HCT116 (cell line): ENCODE data around the gene FANCM. TPM values are rescaled to one million over a fixed set of nuclear protein-coding genes. Genes with fewer than 3 reads are reported as not detected.

Source experiments
- ATAC-seq: fragments of 200-7000 bp; cut with Tn5 transposase; 2 replicates; pipeline ENCODE4 v1.9.1; 2020; ENCODE audit warnings: mild to moderate bottlenecking, moderate library complexity
- BruUV-seq: library from RNA; stranded (reverse); fragments of 400-500 nt; replicated peaks from 2 replicates; lab custom pipeline; 2021; lab: Mats Ljungman, UMichigan
- CTCF ChIA-PET: fragments of 300-600 bp; sonication (Branson Sonifier 250); formaldehyde crosslinking; loops from one replicate; lab custom pipeline; 2021; ENCODE audit warnings: antibody characterized with exemption; lab: Charles Lee
- POLR2A ChIA-PET: fragments of 300-600, 350-600 bp; sonication (Branson Sonifier 250); formaldehyde crosslinking; loops from one replicate; lab custom pipeline; 2021; ENCODE audit warnings: antibody characterized with exemption; lab: Charles Lee
- RAD21 ChIA-PET, 2 experiments: fragments of 300-600 bp; sonication (Branson Sonifier 250); formaldehyde crosslinking; loops; one replicate each; lab custom pipeline; 2023; ENCODE audit warnings: low total read pairs in 2 of 2; ENCODE audit not compliant: uncharacterized antibody in 2 of 2, unreplicated experiment in 2 of 2, low non-redundant PET in 1 of 2; lab: Charles Lee
- DNase-seq: peaks from one replicate; pipeline ENCODE4 v3.0.0-alpha.2; 2010; ENCODE audit warnings: low read depth, low spot score
- H2AFZ ChIP-seq: fragments of 200-600 bp; shearing (Covaris generic), sonication (generic); 2 replicates; pipeline ENCODE4 v1.6.1; 2017; ENCODE audit warnings: low read depth, mixed run types, mixed read lengths, antibody characterized with exemption, low read length; ENCODE audit not compliant: poor library complexity, severe bottlenecking
- H3K27ac ChIP-seq: 2 replicates; pipeline ENCODE4 v1.5.1; 2012; ENCODE audit warnings: low read depth, low read length
- H3K27me3 ChIP-seq: fragments of 200-600 bp; sonication (generic); 2 replicates; pipeline ENCODE4 v1.6.1; 2016; ENCODE audit warnings: mixed run types, low read length, mixed read lengths; ENCODE audit not compliant: insufficient read depth
- H3K36me3 ChIP-seq, 2 experiments: fragments of 200-500 bp in 1 of 2; fragments of 200-600 bp in 1 of 2; sonication (Bioruptor generic) in 1 of 2; sonication (generic) in 1 of 2; 2 replicates each; pipeline versions ENCODE4 v1.5.1 to v1.6.1; 2014 to 2016; ENCODE audit warnings: low read length in 2 of 2, inconsistent platforms in 1 of 2, mixed read lengths in 1 of 2, mixed run types in 1 of 2; ENCODE audit not compliant: insufficient read depth in 2 of 2, control insufficient read depth in 1 of 2
- H3K4me1 ChIP-seq, 2 experiments: fragments of 200-600 bp in 1 of 2; sonication (generic) in 1 of 2; 2 replicates each; pipeline versions ENCODE4 v1.5.1 to v1.6.1; 2012 to 2017; ENCODE audit warnings: low read length in 2 of 2, inconsistent platforms in 1 of 2, mild to moderate bottlenecking in 1 of 2, mixed read lengths in 1 of 2, mixed run types in 1 of 2, moderate library complexity in 1 of 2; ENCODE audit not compliant: insufficient read depth in 2 of 2, control insufficient read depth in 1 of 2
- H3K4me2 ChIP-seq: fragments of 200-600 bp; sonication (generic); 2 replicates; pipeline ENCODE4 v1.6.1; 2017; ENCODE audit warnings: mixed run types, low read length, mixed read lengths
- H3K4me3 ChIP-seq, 2 experiments: fragments of 200-600 bp in 1 of 2; sonication (generic) in 1 of 2; replicated peaks in 1 of 2; 2 replicates each; pipeline ENCODE4 v1.5.1; 2011 to 2016; ENCODE audit warnings: low read length in 2 of 2, control low read depth in 1 of 2, low read depth in 1 of 2, mild to moderate bottlenecking in 1 of 2, mixed read lengths in 1 of 2, mixed run types in 1 of 2
- H3K79me2 ChIP-seq: fragments of 200-600 bp; sonication (generic); 2 replicates; pipeline ENCODE4 v1.6.1; 2017; ENCODE audit warnings: mild to moderate bottlenecking, mixed run types, low read length, moderate library complexity, mixed read lengths; ENCODE audit not compliant: insufficient read depth
- H3K9ac ChIP-seq: fragments of 200-600 bp; sonication (generic); 2 replicates; pipeline ENCODE4 v1.6.1; 2016; ENCODE audit warnings: low read length, mixed read lengths
- H3K9me2 ChIP-seq: fragments of 200-600 bp; sonication (generic), shearing (Covaris generic); 2 replicates; pipeline ENCODE4 v1.6.1; 2017; ENCODE audit warnings: mixed run types, mild to moderate bottlenecking, moderate library complexity; ENCODE audit not compliant: insufficient read depth
- H3K9me3 ChIP-seq, 2 experiments: fragments of 200-500 bp in 1 of 2; fragments of 200-600 bp in 1 of 2; sonication (Bioruptor generic) in 1 of 2; sonication (generic) in 1 of 2; 2 replicates each; pipeline ENCODE4 v1.6.1; 2014 to 2017; ENCODE audit warnings: low read length in 2 of 2, mixed read lengths in 2 of 2, inconsistent platforms in 1 of 2, low read depth in 1 of 2, mild to moderate bottlenecking in 1 of 2, mixed run types in 1 of 2, moderate library complexity in 1 of 2; ENCODE audit not compliant: control insufficient read depth in 1 of 2, insufficient read depth in 1 of 2
- H4K20me1 ChIP-seq: fragments of 200-600 bp; sonication (generic), shearing (Covaris generic); 2 replicates; pipeline ENCODE4 v1.6.1; 2017; ENCODE audit warnings: mixed run types, mild to moderate bottlenecking, moderate library complexity; ENCODE audit not compliant: insufficient read depth
- CBX3 ChIP-seq: IDR thresholded peaks from 2 replicates; pipeline ENCODE4 v1.6.1; 2012; ENCODE audit warnings: low read depth
- CEBPB ChIP-seq: IDR thresholded peaks from 2 replicates; pipeline ENCODE4 v1.6.1; 2012; ENCODE audit warnings: low read depth
- CTCF ChIP-seq, 3 experiments: fragments of 200-600 bp in 1 of 3; sonication (generic) in 1 of 3; IDR thresholded peaks in 2 of 3; conservative IDR thresholded peaks in 1 of 3; 2 replicates each; pipeline ENCODE4 v1.5.1; 2012 to 2017; ENCODE audit warnings: low read depth in 2 of 3, low read length in 2 of 3, antibody characterized with exemption in 1 of 3, borderline replicate concordance in 1 of 3, control low read depth in 1 of 3, mild to moderate bottlenecking in 1 of 3, mixed read lengths in 1 of 3, mixed run types in 1 of 3, moderate library complexity in 1 of 3; ENCODE audit not compliant: insufficient read depth in 1 of 3
- ELF1 ChIP-seq: IDR thresholded peaks from 2 replicates; pipeline ENCODE4 v1.6.1; 2012; ENCODE audit warnings: low read depth, borderline replicate concordance
- EZH2phosphoT487 ChIP-seq: fragments of 200-600 bp; IDR thresholded peaks from 2 replicates; pipeline ENCODE4 v1.6.1; 2018; ENCODE audit warnings: antibody characterized with exemption, borderline replicate concordance
- FOSL1 ChIP-seq: IDR thresholded peaks from 2 replicates; pipeline ENCODE4 v1.6.1; 2012; ENCODE audit warnings: low read depth
- JUND ChIP-seq: IDR thresholded peaks from 2 replicates; pipeline ENCODE4 v1.6.1; 2012
- POLR2A ChIP-seq: IDR thresholded peaks from 2 replicates; pipeline ENCODE4 v1.7.0; 2011; ENCODE audit warnings: borderline replicate concordance; ENCODE audit not compliant: insufficient read depth, insufficient read length; ENCODE audit errors: extremely low read depth
- POLR2AphosphoS5 ChIP-seq: IDR thresholded peaks from 2 replicates; pipeline ENCODE4 v1.6.1; 2011; ENCODE audit warnings: mild to moderate bottlenecking, low read depth, low read length, moderate library complexity
- RAD21 ChIP-seq: IDR thresholded peaks from 2 replicates; pipeline ENCODE4 v1.6.1; 2012; ENCODE audit warnings: low read depth, mild to moderate bottlenecking
- REST ChIP-seq: IDR thresholded peaks from 2 replicates; pipeline ENCODE4 v1.6.1; 2012; ENCODE audit warnings: low read depth
- SIN3A ChIP-seq: IDR thresholded peaks from 2 replicates; pipeline ENCODE4 v1.6.1; 2012; ENCODE audit warnings: low read depth
- SP1 ChIP-seq: IDR thresholded peaks from 2 replicates; pipeline ENCODE4 v1.6.1; 2012; ENCODE audit warnings: low read depth
- SRF ChIP-seq: IDR thresholded peaks from 2 replicates; pipeline ENCODE4 v1.6.1; 2012; ENCODE audit warnings: low read depth
- TCF7L2 ChIP-seq: IDR thresholded peaks from 2 replicates; pipeline ENCODE4 v1.7.0; 2011; ENCODE audit warnings: borderline replicate concordance, inconsistent platforms; ENCODE audit not compliant: insufficient read depth, insufficient read length; ENCODE audit errors: extremely low read depth
- YY1 ChIP-seq: IDR thresholded peaks from 2 replicates; pipeline ENCODE4 v1.6.1; 2011; ENCODE audit warnings: low read length, low read depth, moderate library complexity, mild to moderate bottlenecking; ENCODE audit not compliant: insufficient replicate concordance; ENCODE audit errors: extremely low read depth
- ZBTB33 ChIP-seq: IDR thresholded peaks from 2 replicates; pipeline ENCODE4 v1.6.1; 2011; ENCODE audit warnings: mild to moderate bottlenecking, low read length, moderate library complexity; ENCODE audit not compliant: insufficient replicate concordance; ENCODE audit errors: extremely low read depth
- ZFX ChIP-seq: fragments of 450-650 bp; IDR thresholded peaks from 2 replicates; pipeline ENCODE4 v1.6.1; 2017
- ZNF274 ChIP-seq: fragments of 200-500 bp; sonication (Bioruptor generic); IDR thresholded peaks from 2 replicates; pipeline ENCODE4 v1.6.1; 2014; ENCODE audit warnings: mild to moderate bottlenecking, low read depth, low read length, inconsistent platforms
- intact Hi-C: fragments of 100-400 bp; cut with micrococcal nuclease; formaldehyde crosslinking; loops from 2 replicates; pipeline ENCODE4 v1.10.0; 2022
- total RNA-seq: library from RNA; stranded (reverse); gene quantifications from one replicate; pipeline ENCODE4 v1.2.1, GENCODE V29; 2021; ENCODE audit not compliant: unreplicated experiment

Gene FANCM
- total RNA-seq, 1 experiment from 2014 or later: 10.9 TPM

- no peak overlapping the region for H3K27ac ChIP-seq
- ChIA-PET CTCF (no interaction called here), RAD21 (no interaction called here), POLR2A (no interaction called here)
- no peaks in the 10 kb centered on the region for H3K36me3 ChIP-seq
- no peak overlapping the region for H3K9ac ChIP-seq
- ATAC-seq (no peak), DNase-seq (no peak)
- H3K4me2 ChIP-seq: no peak overlapping the region
- no peaks in the 10 kb centered on the region for H4K20me1 ChIP-seq
- no peaks in the 10 kb centered on the region for H3K9me2 ChIP-seq
- no TSS peak for BruUV-seq
- TF ChIP-seq SP1 (no peak), ZFX (no peak), YY1 (no peak), POLR2AphosphoS5 (no peak), JUND (no peak), TCF7L2 (no peak), ZBTB33 (no peak), CTCF (IDR thresholded peaks at IDR 0.05 in 2 of 3, conservative IDR thresholded peaks at IDR 0.05 in 1 of 3; ENCODE audit: borderline replicate concordance in 1 of 3, insufficient read depth in 1 of 3, low read depth in 2 of 3, low read length in 2 of 3) (no peak), ELF1 (no peak), FOSL1 (no peak), SRF (no peak), ZNF274 (no peak), CEBPB (no peak), EZH2phosphoT487 (no peak), CBX3 (no peak), RAD21 (no peak), REST (no peak), POLR2A (no peak), SIN3A (no peak)
- no peaks in the 10 kb centered on the region for H3K9me3 ChIP-seq
- no peak overlapping the region for H2AFZ ChIP-seq
- H3K4me1 ChIP-seq: no peaks in the 10 kb centered on the region
- no peak overlapping the region for H3K4me3 ChIP-seq
- H3K27me3 ChIP-seq: no peaks in the 10 kb centered on the region
- intact Hi-C loops: no loop called here
- H3K79me2 ChIP-seq: peaks cover 36% of the 10 kb centered on the region; the same call in 1 of the 2 replicates
Observed at GRCh38 chr14:45145214-45145613, 9.5 kb downstream of the FANCM start.
